A673 (cell line): ENCODE measurements around the gene ACOT13.

Experiments used
- CTCF ChIP-seq: fragments of 300-800, 200-600 bp; sonication (generic); conservative IDR thresholded peaks from 2 replicates; pipeline ENCODE4 v1.5.1; 2017; ENCODE audit warnings: low read depth, mild to moderate bottlenecking, antibody characterized with exemption, low read length, moderate library complexity, mixed read lengths
- EZH2 ChIP-seq: fragments of 200-600 bp; sonication (generic); IDR thresholded peaks from 2 replicates; pipeline ENCODE4 v1.6.1; 2017; ENCODE audit warnings: borderline replicate concordance, low read depth, mild to moderate bottlenecking, mixed read lengths, antibody characterized with exemption, low read length; ENCODE audit not compliant: poor library complexity, severe bottlenecking

DNA sequence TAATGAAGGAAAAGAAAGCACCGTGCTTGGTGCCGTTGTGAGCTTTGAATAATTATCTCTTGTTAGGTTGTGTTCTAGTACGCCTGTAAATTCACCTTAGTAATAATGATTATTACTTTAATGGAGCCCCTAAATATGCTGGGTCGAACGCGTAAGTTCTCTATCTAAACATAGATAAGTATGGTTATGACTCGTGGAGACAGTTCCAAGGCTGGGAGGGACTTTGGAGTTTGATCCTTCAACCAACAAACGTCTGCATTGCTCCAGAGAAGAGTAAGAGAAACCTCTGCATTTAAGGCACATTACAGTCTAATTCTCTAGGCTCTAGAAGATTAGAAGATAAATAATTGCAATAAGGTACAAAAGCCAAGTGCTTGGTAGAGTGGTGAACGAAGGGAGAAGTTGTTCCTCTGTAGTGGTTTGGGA is 514 bp downstream of the ACOT13 start:
- TF ChIP-seq EZH2 (no peak), CTCF (no peak; the same call in 1 of the 2 replicates)
